ENCODE results near the gene CSTB.

Gene CSTB

DNA sequence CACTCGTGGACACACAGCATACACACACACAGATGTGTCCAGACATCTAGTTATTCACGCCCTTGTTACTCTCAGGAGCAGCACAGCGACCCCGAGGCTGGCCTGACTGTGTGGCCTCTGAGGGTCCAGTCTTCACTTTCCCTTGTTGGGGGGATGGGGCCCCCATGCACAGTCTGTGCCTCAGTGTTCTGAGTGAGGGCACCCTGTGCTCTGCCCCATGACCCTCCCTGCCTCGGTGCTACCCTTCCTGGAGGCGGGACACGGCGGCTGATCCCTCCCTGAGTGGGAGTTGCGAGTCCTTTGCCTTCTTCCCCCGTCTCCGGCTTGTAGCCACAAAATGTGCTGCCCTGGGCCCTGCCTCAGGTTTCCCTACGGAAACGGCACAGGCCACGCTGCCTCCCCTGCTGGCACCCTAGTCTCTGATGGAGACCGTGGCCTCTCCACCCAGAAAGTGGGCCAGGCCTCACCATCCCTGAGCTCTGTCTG, 8.6 kb downstream of the CSTB start:
- DNase-seq (ENCODE audit: low spot score): no peak

DNA sequence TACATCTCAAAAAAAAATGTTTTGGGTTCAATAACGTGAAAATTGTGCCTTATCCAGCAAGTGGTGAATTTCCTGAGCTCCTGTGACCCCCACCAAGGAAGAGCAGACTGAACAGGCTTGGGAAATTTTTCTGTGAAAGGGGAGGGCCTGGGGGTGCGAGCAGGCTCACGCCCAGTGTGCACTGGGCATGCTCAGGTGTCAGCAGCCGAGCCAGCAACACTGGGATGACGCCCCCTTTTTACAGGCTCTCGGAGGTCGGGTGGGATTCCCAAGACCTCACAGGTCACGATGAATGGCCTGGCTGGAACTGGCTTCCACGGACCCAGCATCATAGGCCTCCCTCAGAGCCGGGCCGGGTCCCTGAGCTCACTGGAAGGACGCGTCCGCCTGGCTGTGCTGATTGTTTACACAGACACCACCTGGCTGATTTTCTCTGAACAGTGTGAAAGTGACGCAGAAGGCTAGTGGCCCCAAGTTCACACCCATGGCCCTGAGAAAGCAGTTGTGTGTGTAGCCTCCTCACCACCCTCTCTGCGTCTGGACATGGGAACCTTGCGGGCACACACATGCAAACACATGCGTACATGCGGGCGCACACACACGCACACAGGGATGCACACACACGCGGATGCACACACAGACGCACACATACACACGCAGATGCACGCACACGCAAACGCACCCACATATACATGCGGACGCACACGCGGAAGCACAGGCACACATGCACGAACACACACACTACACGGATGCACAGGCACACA, 9.2 kb downstream of the CSTB start:
- DNase-seq (ENCODE audit: low spot score): no peak

DNA sequence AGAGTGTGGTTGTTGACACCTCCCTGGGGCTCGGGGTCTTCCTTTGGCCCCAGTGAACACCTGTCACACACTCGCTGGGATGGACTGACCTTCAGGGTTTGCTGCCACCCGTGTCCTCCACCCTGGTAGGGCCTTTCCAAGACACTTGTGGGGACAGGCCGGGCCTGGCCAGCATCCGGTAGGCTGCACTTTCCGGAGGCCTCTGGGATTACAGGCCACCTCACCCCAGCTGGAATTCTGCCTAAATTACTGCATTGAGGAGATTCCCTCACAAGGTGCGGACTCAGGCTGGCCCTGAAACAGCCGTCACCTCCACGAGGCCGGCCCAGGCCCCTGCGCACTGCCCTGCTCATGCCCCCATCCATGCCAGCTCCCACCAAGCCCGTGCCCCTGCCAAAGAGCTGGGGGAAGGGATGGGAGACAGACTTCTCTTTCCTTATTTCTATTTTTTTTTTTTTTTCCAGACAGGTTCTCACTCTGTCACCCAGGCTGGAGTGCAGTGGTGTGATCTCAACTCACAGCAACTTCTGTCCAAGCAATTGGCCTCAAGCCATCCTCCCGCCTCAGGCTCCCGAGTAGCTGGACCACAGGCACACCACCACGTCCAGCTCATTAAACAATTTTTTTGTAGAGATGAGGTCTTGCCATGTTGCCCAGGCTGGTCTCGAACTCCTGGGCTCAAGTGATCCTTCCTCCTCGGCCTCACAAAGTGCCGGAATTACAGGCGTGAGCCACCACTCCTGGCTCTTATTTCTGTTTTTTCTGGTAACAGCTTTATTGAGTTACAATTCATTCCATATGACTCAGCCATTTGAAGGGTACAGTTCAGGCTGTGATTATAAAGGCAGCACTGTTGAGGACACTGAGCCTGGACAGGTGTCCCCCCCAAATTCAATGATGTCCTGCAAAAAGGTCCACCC, 11.3 kb downstream of the CSTB start:
- no peak for DNase-seq (ENCODE audit: low spot score)

DNA sequence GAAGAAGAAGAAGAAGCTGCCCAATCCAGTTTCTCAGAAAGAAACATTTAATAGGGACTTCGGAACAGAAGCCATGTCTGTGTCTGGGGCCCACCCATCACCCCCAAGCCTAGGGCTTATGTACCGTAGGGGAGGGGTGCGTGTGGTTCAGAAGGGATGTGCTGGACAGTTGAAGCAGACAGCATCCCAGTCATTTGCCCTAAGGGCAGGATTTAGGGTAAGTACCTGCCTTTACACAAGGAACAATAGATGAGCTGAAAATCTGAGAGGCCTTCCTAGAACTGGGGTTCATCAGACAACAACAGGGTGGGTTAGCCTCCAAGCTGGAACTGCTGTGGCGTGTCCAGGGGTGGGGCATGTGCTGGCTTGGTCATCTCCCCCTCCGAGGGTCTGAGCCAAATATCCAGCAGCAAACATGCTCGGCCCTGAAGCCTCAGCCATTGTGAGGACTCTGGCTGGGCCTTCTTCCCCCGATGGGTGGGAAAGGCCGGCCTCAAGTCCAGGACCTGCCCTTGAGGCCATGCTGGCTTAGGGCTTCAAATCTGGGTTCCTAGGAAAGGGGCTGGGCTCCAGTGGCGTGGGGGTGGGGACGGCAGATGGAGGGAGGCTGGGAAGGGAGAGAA, 12.1 kb downstream of the CSTB start:
- DNase-seq (ENCODE audit: low spot score): no peak

DNA sequence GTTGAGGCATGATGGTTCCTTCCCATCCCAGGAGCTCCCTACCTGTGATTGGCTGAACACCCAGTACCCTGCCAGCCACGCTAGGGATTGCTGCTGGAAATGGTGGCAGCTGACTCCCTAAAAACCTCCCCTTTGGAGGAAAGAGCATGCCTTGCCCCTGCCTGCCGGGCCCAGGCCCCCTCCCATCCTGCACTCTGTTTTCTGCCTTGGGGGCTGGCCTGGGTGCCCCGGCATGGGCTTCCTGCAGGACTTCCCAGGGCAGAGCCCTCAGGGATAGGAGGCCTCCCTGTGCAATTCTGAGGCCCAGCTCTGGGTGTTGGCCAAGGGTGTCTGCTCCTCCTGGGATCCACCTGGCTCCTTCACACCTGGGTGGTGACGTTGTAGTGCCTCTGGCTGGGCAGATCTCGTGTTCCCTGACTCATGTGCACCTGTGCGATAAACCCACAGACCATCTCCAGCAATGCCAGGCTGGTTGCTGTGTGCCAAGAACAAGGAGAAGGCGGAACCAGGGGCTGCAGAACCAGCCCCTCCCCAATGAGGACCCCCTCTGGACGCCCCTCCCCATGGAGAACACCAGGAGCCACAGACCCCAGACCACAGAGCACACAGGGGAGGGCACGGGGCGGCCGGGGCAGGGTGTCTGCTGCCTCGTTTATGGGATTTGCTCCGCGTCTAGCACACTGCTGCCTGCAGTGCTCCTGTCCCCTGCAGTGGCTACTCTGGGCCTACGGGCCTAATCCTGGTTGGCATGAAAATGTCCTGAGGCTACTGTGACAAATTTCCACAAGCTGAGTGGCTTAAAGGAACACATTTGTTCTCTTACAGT, 13.6 kb downstream of the CSTB start:
- DNase-seq (ENCODE audit: low spot score): no peak

DNA sequence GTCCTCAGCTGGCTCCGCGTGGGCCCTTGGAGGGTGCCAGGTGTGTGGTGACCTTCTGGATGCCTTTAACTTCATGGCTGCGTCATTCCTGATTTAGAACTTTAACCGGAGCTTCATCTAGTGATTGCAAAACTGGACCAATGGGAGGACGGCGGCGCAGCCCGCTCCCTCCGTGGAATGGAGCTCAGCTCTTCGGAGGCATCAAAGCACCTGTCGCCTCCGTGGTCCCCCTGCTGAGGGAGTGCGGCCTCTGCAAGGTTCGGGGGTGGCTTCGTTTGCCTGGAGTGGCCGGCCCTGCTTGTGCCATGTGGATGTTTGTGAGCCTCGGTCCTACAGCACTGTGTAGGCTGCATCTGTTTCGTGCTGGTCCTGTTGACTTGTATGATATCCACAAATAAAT, 14.2 kb downstream of the CSTB start:
- no peak for DNase-seq (ENCODE audit: low spot score)

DNA sequence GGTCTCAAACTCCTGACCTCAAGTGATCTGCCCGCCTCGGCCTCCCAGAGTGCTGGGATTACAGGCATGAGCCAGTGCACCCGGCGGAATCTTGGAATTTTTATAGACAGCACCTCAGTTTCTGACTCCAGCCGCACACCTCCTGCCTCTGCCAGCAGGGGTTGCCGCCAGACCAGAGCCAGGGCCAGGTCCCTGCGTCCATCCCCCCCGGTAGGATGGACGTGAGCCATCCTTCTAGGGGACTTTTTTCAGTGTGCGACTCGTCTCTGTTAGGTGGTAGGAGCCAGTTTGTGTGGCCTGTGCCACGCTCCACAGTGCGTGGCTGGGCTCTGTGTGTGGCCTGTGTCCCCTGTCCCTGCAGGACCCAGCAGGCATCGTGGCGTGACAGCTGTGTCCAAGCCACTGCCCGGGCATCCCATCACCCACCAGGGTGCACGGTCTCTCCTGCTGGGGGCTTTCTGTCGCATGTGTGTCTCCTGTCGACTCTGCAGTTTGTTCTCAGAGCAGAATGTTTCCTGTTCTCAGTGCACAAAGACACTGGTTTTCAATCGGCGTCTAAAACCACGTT, 15.6 kb downstream of the CSTB start:
- no peak for DNase-seq (ENCODE audit: low spot score)

DNA sequence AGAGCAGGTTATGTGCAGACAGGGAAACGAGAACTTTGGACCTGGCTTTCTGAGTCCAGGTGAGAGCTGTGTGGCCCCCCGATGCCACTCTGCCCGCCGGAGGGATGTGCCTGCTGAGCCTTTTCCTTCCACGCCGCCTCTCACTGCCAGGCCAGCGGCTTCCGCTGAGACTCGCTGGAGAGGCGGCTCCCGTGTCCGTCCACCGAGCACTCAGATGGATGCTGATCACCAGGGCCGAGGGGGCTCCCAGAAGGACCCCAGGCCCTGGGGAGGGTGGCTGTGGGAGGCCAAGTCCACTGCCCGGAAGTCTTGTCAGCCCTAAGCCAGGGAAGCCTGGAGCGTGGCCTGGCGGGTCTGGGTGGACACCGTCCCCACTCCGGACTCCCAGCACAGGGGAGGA, 16.5 kb downstream of the CSTB start:
- no peak for DNase-seq (ENCODE audit: low spot score)

DNA sequence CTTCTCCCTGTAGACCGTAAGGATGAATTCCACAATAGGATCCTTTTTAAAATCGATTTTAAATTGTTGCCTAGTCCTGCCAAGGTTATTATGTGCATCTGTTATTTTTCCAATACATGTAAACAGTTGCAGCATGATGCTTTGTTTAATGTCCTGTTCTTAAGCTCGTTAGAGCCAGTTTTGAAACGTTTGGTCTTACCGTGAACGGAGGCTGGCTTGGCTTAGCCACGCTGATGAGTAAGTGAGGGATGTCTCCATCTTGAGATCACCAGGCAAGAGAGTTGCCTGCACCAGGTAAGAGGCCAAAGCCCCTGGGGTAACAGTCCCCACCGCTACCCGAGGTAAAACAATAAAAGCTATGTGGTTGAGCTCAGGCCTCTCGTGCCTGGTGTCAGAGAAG, 17.3 kb downstream of the CSTB start:
- no peak for DNase-seq (ENCODE audit: low spot score)

DNA sequence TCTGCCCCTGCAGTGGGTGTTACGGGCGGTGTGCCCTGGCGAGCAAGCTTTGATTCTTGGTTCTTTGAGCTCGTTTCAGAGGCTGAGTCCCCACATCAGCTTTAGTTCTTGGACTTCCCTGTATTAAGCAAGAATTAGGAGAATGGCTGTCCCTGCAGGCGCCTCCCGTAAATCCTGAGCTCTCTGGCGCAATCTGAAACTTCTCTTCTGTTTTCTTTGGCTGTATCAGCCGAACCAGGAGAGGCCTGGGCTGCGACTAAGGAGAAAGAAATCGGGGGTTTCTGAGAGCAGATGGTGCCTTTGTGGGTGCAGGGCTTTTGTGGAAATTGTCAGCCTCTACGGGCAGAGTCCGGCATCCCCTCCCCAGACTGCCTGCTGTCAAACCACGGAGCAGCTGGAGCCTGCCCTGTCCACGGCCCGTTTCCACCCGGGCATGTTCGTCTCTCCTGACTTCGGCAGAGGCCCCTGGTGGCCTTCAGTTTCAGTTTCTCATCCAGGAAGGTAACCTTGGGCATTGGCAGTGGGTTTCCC, 17.9 kb downstream of the CSTB start:
- no peak for DNase-seq (ENCODE audit: low spot score)

DNA sequence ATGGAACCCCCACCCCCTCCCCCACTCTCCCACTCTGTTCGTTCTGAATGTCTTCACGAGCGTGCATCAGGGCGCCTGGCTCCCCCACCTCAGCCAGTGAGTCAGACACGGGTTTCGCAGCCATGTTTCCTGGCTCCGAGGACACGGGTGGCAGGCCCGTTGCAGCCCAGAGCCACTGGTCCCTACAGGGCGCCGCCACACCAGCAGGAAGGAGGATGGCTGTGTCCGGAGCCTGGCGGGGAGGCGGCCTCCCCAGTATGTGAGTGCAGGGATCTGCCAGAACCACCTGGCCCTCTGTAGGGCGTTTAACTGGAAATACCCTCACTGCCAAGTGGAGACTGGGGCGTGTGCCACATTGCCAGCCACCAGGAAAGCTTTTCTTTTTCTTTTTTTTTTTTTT, 18.5 kb downstream of the CSTB start:
- no peak for DNase-seq (ENCODE audit: low spot score)

DNA sequence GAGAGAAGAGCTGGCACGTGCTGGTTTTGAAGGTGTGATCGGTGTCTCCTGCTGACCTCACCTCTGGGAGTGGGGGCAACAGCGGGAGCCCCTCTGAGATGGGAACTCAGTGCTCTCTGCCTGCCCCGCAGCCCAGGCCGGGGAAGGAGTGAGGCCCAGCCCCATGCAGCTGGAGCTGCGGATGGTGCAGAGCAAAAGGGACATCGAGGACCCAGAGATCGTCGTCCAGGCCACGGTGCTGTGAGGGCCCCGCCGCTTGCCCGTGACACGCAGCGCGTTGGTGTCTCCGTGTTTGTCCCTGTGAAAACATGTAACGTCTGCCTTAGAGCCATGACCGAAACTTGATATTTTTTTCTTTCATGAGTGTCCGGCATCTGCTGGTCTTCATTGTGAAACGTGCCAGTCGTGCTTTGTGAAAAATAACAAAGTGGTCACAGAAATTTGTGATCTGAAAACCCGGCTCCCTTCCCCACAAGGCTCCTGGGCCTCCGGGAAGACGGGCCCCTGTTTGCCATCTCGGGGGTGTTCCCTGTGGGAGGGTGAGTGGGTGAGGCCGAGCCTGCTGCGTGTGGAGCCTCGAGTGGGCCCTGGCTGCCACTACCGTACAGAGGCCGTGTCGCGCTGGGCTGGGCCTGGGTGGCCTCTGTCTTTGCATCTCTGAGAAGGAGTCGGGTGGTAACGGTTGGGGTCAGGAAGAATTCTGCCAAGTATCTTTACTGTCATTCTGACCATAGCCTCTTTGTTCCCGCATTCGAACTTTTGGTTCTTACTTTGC, 20.1 kb downstream of the CSTB start:
- no peak for DNase-seq (ENCODE audit: low spot score)

DNA sequence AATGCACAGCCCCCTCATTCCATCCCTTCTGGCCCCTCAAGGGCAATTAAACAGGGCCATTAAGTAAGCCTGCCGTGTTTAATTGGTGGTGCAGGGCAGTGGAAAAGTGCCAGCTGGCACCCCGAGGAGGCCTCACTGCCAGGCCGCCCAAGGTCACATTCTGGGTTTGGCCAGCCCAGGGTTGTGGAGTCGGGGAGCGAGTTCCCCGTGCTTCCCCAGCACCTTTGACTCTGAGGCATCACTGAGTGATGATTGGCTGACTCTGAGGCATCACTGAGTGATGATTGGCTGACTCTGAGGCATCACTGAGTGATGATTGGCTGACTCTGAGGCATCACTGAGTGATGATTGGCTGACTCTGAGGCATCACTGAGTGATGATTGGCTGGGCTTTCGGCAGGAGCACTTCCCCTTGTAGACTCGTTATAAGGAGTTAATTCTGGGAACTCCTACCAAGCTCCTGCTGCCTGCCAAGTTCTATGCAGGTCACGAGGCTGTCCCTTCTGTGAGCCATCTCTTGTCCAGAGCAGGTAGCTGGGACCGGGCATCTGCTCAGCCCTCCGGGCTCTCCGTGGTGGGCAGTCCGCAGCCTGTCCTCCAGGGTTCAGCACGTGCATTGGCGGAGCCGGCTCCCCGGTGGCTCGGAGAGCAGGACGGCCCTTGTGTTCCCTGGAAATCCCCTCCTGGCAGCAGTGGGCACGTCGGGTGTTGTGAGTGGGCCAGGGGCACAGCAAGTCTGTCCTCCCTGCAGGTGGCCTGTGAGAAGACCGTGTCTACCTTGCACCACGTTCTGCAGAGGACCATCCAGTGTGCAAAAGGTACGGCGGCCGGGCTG, 20.9 kb downstream of the CSTB start:
- no peak for DNase-seq (ENCODE audit: low spot score)

DNA sequence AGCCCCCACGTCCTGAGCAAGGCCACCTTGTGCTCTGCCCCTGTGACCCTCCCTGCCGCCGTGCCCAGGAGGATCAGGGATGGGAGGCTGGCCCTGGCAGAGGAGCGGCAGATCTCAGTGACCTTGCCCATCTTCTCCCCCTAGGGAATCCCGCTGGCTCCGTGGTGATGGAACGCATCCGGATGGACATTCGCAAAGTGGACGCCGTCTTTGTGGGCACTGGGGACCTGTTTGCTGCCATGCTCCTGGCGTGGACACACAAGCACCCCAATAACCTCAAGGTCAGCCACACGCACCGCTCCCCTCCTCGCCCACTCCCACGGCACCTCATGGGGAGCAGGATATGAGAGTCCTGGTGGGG, 22.7 kb downstream of the CSTB start:
- DNase-seq (ENCODE audit: low spot score): no peak

DNA sequence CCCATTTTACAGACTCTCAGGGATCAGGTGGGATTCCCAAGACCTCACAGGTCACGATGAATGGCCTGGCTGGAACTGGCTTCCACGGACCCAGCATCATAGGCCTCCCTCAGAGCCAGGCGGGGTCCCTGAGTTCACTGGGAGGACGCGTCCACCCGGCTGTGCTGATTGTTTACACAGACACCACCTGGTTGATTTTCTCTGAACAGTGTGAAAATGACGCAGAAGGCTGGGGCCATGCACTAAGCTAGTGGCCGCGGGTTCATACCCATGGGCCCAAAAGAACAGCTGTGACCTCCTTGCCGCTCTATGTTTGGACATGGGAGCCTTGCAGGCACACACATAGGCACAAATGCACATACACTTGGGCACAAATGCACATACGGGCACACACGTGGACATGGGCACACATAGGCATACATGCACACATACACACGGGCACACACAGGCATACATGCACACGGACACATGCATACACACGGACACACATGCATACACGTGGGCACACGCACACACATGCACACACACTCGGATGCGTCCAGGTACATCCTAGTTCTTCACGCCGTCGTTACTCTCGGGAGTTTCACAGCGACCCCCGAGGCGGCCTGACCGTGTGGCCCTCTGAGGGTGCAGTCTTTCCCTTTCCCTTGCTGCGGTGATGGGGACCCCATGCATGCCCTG, 23.2 kb downstream of the CSTB start:
- no peak for DNase-seq (ENCODE audit: low spot score)

DNA sequence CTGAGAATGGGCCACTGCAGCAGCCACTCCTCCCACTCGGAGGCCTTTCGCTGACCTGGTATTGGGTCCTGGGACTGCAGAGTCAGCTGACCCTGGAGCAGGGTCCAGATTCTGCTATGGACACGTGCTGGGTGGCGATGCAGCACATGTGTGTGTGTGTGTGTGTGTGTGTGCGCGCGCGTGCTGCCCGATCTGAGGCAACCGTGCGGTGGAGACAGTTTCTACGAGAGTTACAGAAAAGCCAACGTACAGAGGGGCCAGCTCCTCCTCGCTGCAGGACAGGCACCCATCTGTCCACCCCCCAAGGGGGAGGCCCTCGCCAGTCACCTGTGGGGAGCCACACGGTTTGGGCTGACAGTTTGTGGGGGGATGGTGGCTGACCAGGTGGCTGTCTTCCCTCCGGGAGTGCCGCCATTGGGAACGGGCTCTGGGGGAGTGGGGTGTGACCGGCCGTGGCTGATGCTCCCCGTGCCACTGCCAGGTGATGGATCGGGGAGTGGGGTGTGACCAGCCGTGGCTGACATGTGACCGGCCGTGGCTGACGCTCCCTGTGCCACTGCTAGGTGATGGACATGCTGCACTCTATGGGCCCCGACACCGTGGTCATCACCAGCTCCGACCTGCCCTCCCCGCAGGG, 24.0 kb downstream of the CSTB start:
- DNase-seq (ENCODE audit: low spot score): no peak

DNA sequence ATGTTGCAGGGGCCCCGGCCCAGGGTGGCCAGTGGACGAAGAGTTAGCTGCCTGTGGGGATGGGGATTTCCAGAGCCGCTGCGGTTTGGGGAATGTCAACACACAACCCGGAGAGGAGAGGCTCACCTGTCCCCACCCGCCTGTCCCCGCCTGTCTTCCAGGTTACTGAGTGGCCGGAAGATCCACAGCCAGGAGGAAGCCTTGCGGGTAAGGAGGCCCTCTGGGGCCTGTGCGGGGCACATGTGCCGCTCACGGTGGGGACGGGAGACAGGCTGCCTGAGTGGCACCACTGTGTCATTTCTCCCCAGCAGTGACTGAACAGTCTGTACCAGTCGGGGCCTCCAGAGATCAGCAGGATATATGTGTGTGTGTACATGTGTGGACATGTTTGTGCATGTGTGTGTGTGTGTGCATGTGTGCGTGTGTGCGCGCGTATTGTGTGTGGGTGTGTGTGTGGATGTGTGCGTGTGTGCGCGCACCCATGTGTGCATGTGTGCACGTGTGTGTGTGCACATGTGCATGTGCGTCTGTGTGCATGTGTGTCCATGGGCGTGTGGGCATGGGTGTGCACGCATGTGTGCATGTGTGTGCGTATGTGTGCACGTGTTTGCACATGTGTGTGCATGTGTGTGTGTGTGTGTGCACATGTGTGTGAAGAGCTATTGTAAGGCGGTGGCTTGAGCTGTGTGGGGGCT, 25.6 kb downstream of the CSTB start:
- DNase-seq (ENCODE audit: low spot score): no peak
